Suppressor macrophage treated with lipopolysaccharide for 4 hours (primary cell): ENCODE data around the gene MDH2.
"Not testable (repeated sequence)": the region's sequence is repeated elsewhere in the genome, so short reads cannot be mapped to it uniquely, and the experiment has no call there.

Experiments
- DNase-seq: peaks from one replicate; pipeline ENCODE4 v3.0.0-alpha.2; 2020

Gene MDH2, protein sequence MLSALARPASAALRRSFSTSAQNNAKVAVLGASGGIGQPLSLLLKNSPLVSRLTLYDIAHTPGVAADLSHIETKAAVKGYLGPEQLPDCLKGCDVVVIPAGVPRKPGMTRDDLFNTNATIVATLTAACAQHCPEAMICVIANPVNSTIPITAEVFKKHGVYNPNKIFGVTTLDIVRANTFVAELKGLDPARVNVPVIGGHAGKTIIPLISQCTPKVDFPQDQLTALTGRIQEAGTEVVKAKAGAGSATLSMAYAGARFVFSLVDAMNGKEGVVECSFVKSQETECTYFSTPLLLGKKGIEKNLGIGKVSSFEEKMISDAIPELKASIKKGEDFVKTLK

GRCh38 chr7:76047811-76048667 is at the start of gene MDH2, which contains the start of gene STYXL1:
TSS of gene MDH2 (plus strand) at chr7:76048106. CDS start at chr7:76048161, 55 bp downstream.
TSS of gene STYXL1 (minus strand) at chr7:76048000. CDS start at chr7:76030523, 17,477 bp downstream.
- DNase-seq: peak; percentile 98

DNA sequence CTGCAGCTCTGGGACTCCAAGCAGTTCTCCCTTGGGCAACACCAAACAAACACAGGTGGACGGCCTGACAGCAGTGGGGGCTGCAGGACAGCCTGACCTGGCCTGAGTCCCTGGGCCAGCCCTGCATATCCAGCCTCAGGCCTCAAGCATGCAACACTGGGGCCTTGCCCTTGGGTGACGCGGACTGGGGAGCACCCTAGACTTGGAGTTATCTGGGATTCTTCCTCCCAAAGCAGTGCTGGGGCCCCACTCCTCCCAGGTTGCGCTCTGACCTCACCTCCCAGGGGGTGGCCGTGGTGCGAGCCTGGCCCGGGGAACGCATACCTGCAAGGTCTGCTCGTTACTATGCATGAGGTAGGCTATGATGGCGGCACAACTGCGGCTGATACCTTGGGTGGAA is 47.3 kb upstream of the MDH2 start:
- DNase-seq: no peak

DNA sequence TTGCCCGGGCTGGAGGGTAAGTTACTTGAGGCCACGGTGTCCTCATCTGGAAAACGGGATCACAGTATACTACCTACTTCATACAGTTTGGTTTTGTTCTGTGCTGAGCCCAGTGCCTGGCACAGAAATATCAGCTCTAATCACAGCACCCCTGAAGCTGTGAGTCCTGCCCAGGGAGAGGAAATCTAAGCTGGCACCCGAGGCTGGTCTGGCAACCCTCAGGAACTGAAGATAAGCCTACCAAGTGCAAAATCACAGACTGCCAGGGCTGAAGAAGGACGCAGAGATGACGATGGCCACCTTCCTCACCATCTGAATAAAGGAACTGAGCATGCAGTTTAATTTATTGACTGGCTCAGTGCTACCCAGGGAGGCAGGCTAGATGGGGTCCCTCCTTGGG is 45.8 kb upstream of the MDH2 start:
- no peak for DNase-seq

GRCh38 chr7:76002822-76003221 is 45.1 kb upstream of the MDH2 start:
- no peak for DNase-seq

DNA sequence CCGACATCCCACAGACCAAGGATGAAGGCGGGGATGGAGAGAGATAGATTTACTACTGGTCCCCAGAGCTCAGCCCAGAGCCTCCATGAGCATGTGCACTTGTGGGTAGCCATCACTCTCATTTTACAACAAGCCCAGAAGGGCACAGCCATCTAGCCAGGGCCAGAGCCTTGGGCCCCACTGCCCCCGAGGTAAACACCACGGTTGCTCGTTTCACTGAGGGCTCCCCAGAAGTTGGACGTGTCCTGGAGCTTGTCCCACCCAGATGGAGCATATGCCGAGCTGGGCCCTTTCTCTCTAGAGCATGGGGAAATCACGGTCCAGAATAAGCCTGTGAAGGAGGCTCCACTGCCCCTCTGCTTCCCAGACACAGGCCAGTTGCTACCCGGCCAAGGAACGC is 44.6 kb upstream of the MDH2 start:
- no peak for DNase-seq

DNA sequence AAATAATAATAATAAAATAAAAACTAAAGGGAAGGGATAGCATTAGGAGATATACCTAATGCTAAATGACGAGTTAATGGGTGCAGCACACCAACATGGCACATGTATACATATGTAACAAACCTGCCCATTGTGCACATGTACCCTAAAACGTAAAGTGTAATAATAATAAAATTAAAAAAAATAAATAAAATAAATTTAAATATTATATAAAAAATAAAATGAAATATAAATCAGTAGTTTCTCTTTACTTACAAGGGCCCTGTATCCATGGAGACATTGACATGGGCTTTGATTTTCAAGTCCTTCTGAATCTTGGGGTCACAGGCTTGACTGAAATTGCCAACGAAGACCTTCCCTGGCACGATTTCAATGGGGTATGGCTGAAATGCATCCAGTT is 42.9 kb upstream of the MDH2 start:
- DNase-seq: not testable (repeated sequence)

GRCh38 chr7:76008156-76008687 is 39.7 kb upstream of the MDH2 start:
- no peak for DNase-seq

- no peak for DNase-seq
Measured at GRCh38 chr7:76009672-76010600, 38.0 kb upstream of the MDH2 start.

- no peak for DNase-seq
Measured at GRCh38 chr7:76011442-76011861, 36.5 kb upstream of the MDH2 start.

DNA sequence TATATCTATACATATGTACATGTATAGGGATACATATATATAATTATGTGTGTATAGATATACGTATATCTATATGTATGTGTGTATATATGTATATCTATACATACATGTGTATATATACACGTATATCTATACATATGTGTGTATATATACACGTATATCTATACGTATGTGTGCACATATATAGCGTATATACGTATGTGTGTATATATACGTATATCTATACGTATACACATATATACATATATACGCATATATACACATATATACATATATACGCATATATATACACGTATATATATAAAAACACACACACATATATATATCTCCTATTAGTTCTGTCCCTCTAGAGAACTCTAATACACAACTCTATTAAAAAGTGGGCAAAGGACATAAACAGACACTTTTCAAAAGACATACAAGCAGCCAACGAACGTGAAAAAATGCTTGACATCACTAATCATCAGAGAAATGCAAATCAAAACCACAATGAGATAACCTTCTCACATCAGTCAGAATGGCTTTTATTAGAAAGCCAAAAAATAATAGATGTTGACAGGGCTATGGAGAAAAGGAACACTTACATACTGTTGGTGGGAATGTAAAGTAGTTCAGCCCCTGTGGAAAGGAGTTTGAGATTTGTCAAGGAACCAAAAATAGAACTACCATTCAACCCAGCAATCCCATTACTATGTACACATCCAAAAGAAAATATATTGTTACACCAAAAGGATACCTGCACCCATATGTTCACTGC is 31.5 kb upstream of the MDH2 start:
- DNase-seq: no peak

DNA sequence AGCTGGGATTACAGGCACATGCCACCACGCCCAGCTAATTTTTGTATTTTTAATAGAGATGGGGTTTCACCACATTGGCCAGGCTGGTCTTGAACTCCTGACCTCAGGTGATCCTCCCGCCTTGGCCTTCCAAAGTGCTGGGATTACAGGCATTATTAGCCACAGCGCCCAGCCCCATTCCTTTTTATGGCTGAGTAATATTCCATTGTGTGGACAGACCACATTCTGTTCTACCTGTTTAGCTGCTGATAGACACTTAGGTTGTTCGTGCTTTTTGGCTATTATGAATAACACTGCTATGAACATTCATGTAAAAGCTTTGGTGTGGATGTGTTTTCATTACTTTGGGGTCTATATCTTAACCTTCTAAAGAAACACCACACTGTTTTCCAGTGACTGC is 29.4 kb upstream of the MDH2 start:
- DNase-seq: not testable (repeated sequence)

DNA sequence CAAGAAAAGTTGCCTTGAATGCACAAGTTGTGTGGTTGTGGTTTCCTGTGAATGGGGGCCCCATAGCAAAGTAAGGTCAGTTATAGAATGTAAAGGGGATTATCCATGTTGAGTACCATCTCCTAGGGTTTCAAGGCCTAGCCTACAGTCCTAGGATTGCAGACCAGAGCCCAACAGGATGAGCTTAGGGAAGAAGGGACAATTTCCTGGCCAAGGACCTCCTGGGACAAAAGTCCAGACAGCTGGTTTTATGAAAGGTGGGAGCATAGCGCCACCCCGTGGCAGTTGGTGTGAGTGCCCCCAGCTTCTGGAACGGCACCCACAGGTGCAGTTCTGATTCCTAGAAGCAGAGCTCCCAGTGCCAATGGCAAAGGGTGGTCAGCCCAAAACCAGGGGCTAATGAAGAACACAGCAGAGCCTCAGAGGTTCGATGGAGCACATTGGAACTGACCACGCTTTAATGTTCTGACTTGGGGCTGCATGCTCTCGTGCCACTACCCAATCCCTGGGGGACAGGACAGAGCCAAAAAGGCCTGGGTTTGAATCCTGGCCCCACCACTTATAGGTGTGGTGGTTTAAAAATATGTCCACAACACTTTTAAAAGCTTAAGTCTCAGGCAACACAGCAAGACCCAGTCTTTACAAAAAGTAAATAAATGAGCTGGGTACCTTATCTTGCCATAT is 27.7 kb upstream of the MDH2 start:
- DNase-seq: peak; percentile 83

DNA sequence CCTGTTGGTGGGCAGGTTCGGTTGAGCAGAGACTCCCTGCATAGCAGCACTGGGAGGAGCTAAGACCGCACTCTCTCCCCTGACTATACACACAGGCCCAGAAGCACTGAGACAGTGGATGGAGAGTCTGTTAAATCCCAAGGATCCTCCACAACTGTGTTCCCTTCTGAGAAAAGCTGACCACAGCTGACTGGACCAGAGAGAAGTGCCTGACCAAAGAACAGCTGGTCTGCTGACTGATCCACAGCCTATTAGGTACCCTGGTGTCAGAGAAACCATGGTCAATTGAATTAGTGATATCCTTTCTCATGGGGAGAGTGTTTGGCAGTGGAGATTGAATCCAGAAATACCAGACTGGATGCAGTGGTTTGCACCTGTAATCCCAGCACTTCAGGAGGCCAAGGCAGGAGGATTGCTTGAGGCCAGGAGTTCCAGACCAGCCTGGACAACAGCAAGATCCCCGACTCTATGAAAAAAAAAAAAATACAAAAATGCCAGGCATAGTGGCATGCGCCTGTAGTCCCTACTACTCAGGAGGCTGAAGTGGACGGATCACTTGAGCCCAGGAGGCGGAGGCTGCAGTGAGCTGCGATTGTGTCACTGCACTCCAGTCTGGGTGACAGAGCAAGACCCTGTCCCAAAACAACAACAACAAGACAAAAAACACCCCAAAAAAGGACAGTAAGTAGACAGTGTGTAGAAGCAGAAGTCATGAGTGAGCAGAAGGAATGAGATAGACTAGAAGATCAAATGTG is 25.7 kb upstream of the MDH2 start:
- no peak for DNase-seq

DNA sequence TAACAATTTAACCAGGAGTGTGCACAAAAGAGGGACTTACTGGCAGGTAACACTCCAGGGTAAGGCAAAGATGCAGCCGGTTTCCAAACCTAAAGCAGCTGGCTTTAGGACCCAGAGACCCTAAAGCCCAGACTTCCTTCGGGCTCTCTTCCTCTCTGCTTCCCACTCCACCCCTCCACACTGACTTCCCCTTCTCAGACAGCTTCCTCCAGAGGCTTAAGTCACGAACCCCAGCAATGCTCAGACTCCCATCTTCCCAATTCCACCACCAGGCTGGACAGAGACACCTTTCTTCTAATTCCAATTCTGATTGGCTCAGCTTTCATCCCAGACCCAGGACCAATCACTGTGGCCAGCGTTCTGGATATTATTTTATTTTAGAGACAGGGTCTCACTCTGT is 24.9 kb upstream of the MDH2 start:
- peak; percentile 80 for DNase-seq

DNA sequence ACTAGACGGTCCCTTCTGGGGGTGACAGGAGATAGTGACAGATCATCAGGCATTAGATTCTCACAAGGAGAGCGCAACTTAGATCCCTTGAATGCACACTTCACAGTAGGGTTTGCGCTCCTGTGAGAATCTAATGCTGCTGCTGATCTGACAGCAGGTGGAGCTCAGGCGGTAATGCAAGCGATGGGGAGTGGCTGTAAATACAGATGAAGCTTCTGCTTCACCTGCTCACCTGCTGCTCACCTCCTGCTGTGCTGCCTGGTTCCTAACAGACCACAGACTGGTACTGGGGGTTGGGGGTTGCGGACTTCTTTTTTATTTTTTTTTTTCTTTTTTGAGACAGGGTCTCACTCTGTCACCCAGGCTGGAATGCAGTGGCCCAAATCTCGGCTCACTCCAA is 18.2 kb upstream of the MDH2 start:
- not testable (repeated sequence) for DNase-seq

GRCh38 chr7:76031964-76032363 is 15.9 kb upstream of the MDH2 start:
- DNase-seq: no peak

DNA sequence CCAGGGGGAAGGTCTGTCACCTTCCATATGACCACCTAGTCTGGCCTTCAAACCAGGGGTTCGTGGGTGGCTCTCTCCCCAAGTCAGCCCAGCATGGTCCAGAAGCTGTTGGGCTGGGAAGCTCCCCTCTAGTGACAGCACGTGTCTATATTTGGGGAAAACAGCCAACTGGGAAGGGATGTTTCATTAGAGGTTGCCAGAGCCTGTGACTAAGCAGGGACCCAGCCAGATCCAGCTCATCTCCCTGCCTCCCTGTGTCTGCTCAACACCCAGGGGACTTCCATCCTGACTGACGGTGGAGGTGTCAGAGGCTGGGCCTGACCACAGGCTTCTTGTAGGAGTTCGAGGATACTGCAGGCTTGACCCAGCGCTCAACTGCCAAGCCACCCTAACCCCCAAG is 10.6 kb upstream of the MDH2 start:
- no peak for DNase-seq

- DNase-seq: no peak
Measured at GRCh38 chr7:76040126-76040525, 7.8 kb upstream of the MDH2 start.

DNA sequence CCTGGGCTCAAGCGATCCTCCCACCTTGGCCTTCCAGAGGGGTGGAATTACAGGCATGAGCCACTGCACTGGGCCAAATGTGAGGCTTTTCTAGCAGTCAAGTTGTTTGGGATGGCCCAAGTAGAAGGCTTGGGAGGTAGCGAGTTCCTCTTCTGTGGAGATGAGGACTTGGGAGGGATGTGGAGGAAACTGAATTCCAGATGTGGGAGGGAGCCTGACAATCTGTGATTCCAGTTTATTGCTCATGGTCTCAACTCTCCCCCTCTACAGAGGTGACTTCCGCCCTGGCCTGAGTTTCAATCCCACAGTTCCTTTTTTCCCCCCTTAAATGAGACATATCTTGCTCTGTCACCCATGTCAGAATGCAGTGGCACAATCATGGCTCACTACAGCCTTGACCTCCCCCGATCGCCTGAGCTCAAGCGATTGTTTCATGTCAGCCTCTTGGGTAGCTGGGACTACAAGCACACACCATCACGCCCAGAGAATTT is 3.5 kb upstream of the MDH2 start:
- DNase-seq: peak; percentile 34

GRCh38 chr7:76047305-76047810 is 548 bp upstream of the MDH2 start:
- DNase-seq: peak; percentile 41
